GM20000 (cell line): ENCODE measurements around the gene TOR3A.

Experiments used
- DNase-seq: peaks from one replicate; pipeline ENCODE4 v3.0.0; 2012; ENCODE audit warnings: low spot score
- TF ChIP-seq, protein P1 (sequence below): IDR thresholded peaks from 2 replicates; pipeline ENCODE4 v1.5.1; 2012; ENCODE audit warnings: mild to moderate bottlenecking, control low read depth; ENCODE audit errors: extremely low read depth, missing control alignments

The TOR3A gene

DNA sequence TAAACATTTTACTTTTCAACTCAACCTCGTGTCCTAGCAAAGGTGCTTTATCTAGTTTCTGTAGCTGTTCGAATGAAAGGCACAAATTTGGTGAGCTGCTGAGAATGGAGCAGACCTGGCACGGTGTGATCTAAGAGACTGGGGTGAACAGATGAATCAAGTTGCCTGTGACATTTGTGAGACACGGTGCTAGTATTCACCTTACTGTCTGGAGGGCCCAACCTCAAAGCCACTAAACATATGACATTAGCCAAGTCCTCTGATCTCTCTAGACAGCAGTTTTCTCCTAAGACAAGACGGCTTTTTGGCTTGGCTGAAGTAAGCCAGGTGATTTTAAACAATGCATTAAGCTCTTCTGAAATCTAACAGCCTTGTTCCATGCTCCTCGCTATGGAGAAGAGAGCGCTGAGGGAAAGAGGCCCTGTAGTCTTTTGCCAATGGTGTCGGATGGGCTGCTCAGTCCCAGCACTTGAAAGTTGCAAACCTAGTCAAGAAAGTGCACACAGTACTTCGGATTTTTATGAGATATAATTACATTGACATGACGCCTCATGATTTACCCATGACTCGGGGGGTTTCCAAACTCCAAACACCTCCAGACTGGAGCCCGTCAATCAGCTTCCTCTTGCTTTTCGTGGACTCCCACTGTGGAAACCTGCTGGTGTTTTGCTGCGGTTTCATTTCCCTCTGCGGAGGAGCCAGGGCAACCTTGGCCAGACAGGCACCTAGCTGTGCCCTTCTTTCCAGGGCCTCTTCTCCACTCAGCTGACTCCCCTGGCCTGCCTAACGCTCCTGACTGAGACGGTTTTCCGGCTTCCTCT, 794 bp upstream of the TOR3A start:
- peak; percentile 44 for DNase-seq
- TF ChIP-seq, protein P1, sequence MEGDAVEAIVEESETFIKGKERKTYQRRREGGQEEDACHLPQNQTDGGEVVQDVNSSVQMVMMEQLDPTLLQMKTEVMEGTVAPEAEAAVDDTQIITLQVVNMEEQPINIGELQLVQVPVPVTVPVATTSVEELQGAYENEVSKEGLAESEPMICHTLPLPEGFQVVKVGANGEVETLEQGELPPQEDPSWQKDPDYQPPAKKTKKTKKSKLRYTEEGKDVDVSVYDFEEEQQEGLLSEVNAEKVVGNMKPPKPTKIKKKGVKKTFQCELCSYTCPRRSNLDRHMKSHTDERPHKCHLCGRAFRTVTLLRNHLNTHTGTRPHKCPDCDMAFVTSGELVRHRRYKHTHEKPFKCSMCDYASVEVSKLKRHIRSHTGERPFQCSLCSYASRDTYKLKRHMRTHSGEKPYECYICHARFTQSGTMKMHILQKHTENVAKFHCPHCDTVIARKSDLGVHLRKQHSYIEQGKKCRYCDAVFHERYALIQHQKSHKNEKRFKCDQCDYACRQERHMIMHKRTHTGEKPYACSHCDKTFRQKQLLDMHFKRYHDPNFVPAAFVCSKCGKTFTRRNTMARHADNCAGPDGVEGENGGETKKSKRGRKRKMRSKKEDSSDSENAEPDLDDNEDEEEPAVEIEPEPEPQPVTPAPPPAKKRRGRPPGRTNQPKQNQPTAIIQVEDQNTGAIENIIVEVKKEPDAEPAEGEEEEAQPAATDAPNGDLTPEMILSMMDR: no peak

DNA sequence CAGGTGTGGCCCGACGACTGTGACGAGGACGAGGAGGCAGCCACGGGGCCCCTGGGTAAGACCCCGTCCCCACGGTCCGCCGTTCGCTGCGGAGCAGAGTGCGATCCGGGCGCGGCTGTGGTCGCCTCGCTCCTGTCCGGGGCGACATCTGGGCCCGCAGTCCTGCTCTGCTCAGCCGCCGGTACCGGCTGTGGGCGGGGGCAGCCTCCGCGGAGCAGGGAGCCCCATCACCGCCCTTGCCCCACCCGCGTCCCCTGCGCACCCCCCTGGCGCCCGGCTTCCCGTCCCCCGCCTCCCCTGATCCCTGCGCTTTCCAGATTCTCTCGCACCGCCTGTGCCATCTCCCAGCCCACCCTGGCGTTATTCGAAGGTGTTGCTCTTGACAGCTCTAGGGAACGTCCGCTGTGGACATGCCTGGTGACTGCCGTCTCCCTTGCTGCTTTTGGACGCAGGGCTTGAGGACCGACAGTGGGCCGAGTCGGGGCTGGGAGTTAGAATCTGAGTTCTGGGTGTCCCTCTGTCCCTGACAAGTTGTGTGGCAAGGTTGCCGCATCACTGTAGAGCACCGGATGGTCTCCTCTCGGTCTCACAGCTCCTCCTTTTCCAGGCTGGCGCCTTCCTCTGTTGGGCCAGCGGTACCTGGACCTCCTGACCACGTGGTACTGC, 596 bp downstream of the TOR3A start:
- TF ChIP-seq, protein P1: no peak
- DNase-seq: peak; percentile 51

DNA sequence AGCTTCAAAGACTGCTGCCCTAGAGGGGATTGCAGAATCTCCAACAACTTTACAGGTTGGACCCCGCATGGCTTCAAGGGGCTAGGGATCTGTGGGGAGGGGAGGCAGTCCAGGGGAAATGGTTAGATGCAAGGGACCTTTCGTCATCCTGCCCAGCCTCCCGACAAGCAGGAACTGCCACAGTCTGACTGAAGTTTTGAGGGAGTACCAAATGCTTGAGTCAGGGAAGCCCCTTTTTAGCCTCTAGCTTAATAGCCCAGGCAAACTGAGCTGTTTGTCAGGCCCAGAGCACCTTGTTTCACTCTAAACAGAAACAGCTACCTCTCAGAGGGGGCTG, 1.1 kb downstream of the TOR3A start:
- DNase-seq: peak; percentile 51
- TF ChIP-seq, protein P1: no peak

DNA sequence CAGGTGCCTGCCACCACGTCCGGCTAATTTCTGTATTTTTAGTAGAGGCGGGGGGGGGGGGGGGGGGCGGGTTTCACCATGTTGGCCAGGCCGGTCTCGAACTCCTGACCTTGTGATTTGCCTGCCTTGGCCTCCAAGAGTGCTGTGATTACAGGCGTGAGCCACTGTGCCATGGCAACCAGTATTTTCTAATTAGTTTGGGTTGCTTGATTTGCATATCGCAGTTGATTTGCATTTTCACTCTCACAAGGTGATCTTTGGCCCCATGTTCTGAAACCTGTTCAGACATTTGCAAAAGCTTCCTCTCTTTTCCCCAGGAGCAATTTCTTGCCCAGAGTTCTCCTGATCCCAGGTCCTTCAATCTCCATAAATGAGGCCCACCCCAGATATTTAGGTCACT, 1.7 kb downstream of the TOR3A start:
- TF ChIP-seq, protein P1: no peak
- DNase-seq: peak; percentile 62

DNA sequence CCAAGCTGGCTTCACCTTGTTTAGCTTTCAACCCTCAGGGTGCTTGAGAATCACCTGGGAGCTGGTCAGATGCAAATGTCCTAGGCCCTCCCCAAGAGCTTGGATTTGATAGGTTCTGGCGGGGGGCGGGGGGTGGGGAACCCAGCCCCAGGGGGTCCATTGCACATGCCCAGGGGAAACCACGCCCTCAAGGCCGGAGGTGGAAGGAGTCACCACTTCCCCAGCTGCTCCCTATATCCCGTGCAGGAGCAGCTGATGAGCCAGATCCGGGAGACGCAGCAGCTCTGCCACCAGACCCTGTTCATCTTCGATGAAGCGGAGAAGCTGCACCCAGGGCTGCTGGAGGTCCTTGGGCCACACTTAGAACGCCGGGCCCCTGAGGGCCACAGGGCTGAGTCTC, 5.8 kb downstream of the TOR3A start:
- TF ChIP-seq, protein P1: no peak

DNA sequence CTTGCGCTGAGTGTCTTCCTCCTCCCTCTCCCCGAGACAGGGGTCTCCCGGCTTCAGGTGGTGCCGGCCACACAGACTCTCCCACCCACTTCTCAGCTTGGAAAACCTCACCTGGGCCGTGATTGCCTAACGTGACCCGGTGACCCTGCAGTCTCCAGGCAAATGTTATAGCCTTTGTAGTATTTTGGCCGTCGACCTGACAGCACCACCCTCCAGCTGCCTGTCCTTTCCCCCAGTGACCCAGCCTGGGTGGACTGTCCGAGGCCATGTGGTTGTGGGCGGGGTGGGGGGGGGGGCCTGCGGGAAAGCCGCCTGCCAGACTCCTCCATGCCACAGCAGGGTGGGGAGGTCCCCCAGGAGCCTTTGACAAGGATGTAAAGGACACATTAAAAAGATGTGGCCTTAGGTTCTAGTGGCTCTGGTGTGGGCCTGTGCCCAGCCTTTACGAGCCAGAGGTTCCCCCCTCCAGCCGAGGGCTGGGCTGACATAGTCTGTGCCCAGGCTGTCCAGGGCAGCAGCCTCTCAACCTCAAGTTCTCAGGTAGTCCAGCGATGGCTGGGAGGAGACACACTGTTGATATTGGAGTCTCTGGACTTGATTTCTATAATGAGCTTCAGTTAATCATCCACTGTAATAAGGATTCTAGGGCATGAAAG, 8.1 kb downstream of the TOR3A start:
- no peak for DNase-seq
- TF ChIP-seq, protein P1: no peak

More for the DNA sequence above, 5.8 kb downstream of the TOR3A start:
- no peak for DNase-seq

DNA sequence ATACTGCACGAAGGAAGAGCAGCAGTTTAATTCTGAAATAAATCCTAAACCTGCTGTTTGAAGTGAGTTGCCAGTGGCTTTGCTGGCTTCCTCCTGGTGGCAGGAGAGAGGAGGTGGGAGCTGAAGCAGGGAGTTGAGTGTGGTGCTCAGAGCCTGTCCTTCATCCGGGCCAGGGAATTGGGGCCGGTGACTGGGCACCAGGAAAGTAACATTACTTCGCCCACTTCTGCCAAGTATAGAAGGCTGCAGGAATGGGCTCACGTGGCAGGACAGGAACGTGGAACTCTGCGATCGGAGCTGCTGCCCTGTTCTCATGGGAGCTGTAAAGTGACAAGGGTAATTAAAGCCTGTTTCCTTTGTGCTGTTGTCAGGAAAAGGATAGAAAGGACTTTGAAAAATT, 8.7 kb downstream of the TOR3A start:
- TF ChIP-seq, protein P1: no peak

More for the DNA sequence above, 8.7 kb downstream of the TOR3A start:
- DNase-seq: no peak
